ENCODE data around the gene CLEC3B.

DNA sequence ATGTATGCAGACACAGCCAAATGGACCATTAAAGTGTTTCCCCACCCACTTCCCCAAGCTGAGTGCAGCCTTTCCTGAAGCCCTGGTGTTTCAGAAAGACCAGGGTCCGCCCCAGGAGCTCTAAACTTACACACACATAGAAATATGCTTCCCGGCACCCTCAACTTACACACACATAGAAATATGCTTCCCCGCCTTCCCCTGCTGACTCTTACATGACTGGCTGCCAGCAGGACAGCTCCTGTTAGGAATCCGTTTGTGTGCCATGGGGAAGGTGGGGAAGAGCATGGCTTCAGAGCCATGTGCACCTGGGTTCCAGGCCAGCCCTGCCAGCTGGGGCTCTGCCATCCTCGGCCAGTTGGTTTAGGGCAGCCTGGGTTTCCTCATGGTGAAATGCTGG, 3.6 kb downstream of the CLEC3B start:
- TF ChIP-seq, protein P1, sequence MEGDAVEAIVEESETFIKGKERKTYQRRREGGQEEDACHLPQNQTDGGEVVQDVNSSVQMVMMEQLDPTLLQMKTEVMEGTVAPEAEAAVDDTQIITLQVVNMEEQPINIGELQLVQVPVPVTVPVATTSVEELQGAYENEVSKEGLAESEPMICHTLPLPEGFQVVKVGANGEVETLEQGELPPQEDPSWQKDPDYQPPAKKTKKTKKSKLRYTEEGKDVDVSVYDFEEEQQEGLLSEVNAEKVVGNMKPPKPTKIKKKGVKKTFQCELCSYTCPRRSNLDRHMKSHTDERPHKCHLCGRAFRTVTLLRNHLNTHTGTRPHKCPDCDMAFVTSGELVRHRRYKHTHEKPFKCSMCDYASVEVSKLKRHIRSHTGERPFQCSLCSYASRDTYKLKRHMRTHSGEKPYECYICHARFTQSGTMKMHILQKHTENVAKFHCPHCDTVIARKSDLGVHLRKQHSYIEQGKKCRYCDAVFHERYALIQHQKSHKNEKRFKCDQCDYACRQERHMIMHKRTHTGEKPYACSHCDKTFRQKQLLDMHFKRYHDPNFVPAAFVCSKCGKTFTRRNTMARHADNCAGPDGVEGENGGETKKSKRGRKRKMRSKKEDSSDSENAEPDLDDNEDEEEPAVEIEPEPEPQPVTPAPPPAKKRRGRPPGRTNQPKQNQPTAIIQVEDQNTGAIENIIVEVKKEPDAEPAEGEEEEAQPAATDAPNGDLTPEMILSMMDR (IDR thresholded peaks at IDR 0.05) = no peak
- TF ChIP-seq POLR2A (IDR thresholded peaks at IDR 0.05) = no peak

Measured in tibial nerve (tissue), 3 donors.